ENCODE measurements around the gene HSD11B2.

The HSD11B2 gene

GRCh38 chr16:67436640-67437193 lies 5.8 kb downstream of the HSD11B2 start:
- no peak for DNase-seq

GRCh38 chr16:67437513-67437912 lies 6.6 kb downstream of the HSD11B2 start:
- no peak for DNase-seq

GRCh38 chr16:67438098-67438791 lies 7.3 kb downstream of the HSD11B2 start:
- no peak for DNase-seq

- no peak for DNase-seq
Measured at GRCh38 chr16:67438824-67439393, 8.0 kb downstream of the HSD11B2 start.

GRCh38 chr16:67441271-67441753 lies 10.4 kb downstream of the HSD11B2 start:
- peak; percentile 85 for DNase-seq

- DNase-seq: no peak
Measured at GRCh38 chr16:67441907-67442306, 11.0 kb downstream of the HSD11B2 start.

- no peak for DNase-seq
Measured at GRCh38 chr16:67442581-67443255, 11.8 kb downstream of the HSD11B2 start.

GRCh38 chr16:67443265-67443664 lies 12.3 kb downstream of the HSD11B2 start:
- DNase-seq: no peak

GRCh38 chr16:67444259-67445125 lies 13.6 kb downstream of the HSD11B2 start:
- DNase-seq: no peak

GRCh38 chr16:67445126-67445426 lies 14.2 kb downstream of the HSD11B2 start:
- no peak for DNase-seq

- no peak for DNase-seq
Measured at GRCh38 chr16:67445441-67445912, 14.6 kb downstream of the HSD11B2 start.

GRCh38 chr16:67445913-67446907 lies 15.3 kb downstream of the HSD11B2 start:
- no peak for DNase-seq

GRCh38 chr16:67446968-67447507 lies 16.1 kb downstream of the HSD11B2 start:
- no peak for DNase-seq

- DNase-seq: no peak
Measured at GRCh38 chr16:67447508-67448076, 16.7 kb downstream of the HSD11B2 start.

GRCh38 chr16:67448580-67448979 lies 17.7 kb downstream of the HSD11B2 start:
- DNase-seq: no peak

- no peak for DNase-seq
Measured at GRCh38 chr16:67449336-67449735, 18.4 kb downstream of the HSD11B2 start.

- no peak for DNase-seq
Measured at GRCh38 chr16:67449739-67450138, 18.8 kb downstream of the HSD11B2 start.

- no peak for DNase-seq
Measured at GRCh38 chr16:67451061-67451703, 20.3 kb downstream of the HSD11B2 start.

GRCh38 chr16:67451704-67452435 lies 20.9 kb downstream of the HSD11B2 start:
- DNase-seq: no peak

- DNase-seq: no peak
Measured at GRCh38 chr16:67454104-67454503, 23.2 kb downstream of the HSD11B2 start.
